Mesenchymal stem cell (in vitro differentiated cells and primary cell): Measurements from ENCODE around the gene ACTR3.

Source experiments
- DNase-seq: peaks from one replicate; pipeline ENCODE4 v3.0.0-alpha.2; 2013
- H2AFZ ChIP-seq: one replicate; pipeline ENCODE4 v1.6.1; 2013; ENCODE audit warnings: low read depth, mild to moderate bottlenecking, control low read depth, inconsistent platforms, low read length, moderate library complexity
- H2AK5ac ChIP-seq: 2 replicates; pipeline ENCODE4 v1.6.1; 2013; ENCODE audit warnings: low read length, moderate library complexity, mild to moderate bottlenecking, inconsistent platforms; ENCODE audit not compliant: severe bottlenecking
- H2BK120ac ChIP-seq: one replicate; pipeline ENCODE4 v1.6.1; 2013; ENCODE audit warnings: low read depth, mild to moderate bottlenecking, inconsistent platforms, low read length, moderate library complexity
- H2BK12ac ChIP-seq, 2 experiments: one replicate each; pipeline ENCODE4 v1.6.1; 2013; ENCODE audit warnings: inconsistent platforms in 2 of 2, low read length in 2 of 2, mild to moderate bottlenecking in 2 of 2, moderate library complexity in 2 of 2, control low read depth in 1 of 2
- H2BK15ac ChIP-seq: one replicate; pipeline ENCODE4 v1.6.1; 2013; ENCODE audit warnings: mild to moderate bottlenecking, low read depth, inconsistent platforms; ENCODE audit not compliant: poor library complexity, severe bottlenecking
- H2BK5ac ChIP-seq: 2 replicates; pipeline ENCODE4 v1.6.1; 2013; ENCODE audit warnings: low read depth, mild to moderate bottlenecking, low read length, control low read depth, inconsistent platforms; ENCODE audit not compliant: poor library complexity, severe bottlenecking
- H3K14ac ChIP-seq, 2 experiments: one replicate each; pipeline ENCODE4 v1.6.1; 2013; ENCODE audit warnings: inconsistent platforms in 2 of 2, low read length in 2 of 2, control low read depth in 1 of 2, mild to moderate bottlenecking in 1 of 2, moderate library complexity in 1 of 2
- H3K18ac ChIP-seq, 2 experiments: one replicate each; pipeline ENCODE4 v1.6.1; 2013; ENCODE audit warnings: inconsistent platforms in 2 of 2, low read length in 2 of 2, control low read depth in 1 of 2, low read depth in 1 of 2, mild to moderate bottlenecking in 1 of 2
- H3K23ac ChIP-seq, 2 experiments: one replicate each; pipeline ENCODE4 v1.6.1; 2013; ENCODE audit warnings: inconsistent platforms in 2 of 2, low read length in 2 of 2, mild to moderate bottlenecking in 2 of 2, moderate library complexity in 2 of 2, control low read depth in 1 of 2
- H3K27ac ChIP-seq: 2 replicates; pipeline ENCODE4 v1.5.1; 2013; ENCODE audit warnings: mild to moderate bottlenecking, moderate library complexity, low read length, control low read depth, inconsistent platforms; ENCODE audit not compliant: poor library complexity, severe bottlenecking
- H3K27me3 ChIP-seq, 2 experiments: 2 replicates each; pipeline versions ENCODE4 v1.6.1 to v1.7.0; 2013; ENCODE audit warnings: low read length in 2 of 2, mild to moderate bottlenecking in 2 of 2, moderate library complexity in 2 of 2, control low read depth in 1 of 2, inconsistent platforms in 1 of 2; ENCODE audit not compliant: control insufficient read depth in 1 of 2, insufficient read depth in 1 of 2
- H3K36me3 ChIP-seq, 2 experiments: 2 replicates each; pipeline versions ENCODE4 v1.6.1 to v1.7.0; 2013; ENCODE audit warnings: low read length in 2 of 2, control low read depth in 1 of 2, inconsistent platforms in 1 of 2, low read depth in 1 of 2, mild to moderate bottlenecking in 1 of 2; ENCODE audit not compliant: insufficient read depth in 2 of 2, control insufficient read depth in 1 of 2
- H3K4ac ChIP-seq, 2 experiments: one replicate each; pipeline ENCODE4 v1.6.1; 2013; ENCODE audit warnings: inconsistent platforms in 2 of 2, low read length in 2 of 2, mild to moderate bottlenecking in 2 of 2, moderate library complexity in 2 of 2, control low read depth in 1 of 2, low read depth in 1 of 2
- H3K4me1 ChIP-seq: 2 replicates; pipeline ENCODE4 v1.6.1; 2013; ENCODE audit warnings: low read depth, low read length, control low read depth; ENCODE audit not compliant: control insufficient read depth, insufficient read depth
- H3K4me2 ChIP-seq: 2 replicates; pipeline ENCODE4 v1.6.1; 2013; ENCODE audit warnings: low read length, mild to moderate bottlenecking, inconsistent platforms; ENCODE audit not compliant: poor library complexity, severe bottlenecking
- H3K4me3 ChIP-seq, 2 experiments: 2 replicates each; pipeline versions ENCODE4 v1.5.1 to v1.7.0; 2013; ENCODE audit warnings: low read length in 2 of 2, mild to moderate bottlenecking in 2 of 2, control low read depth in 1 of 2, low read depth in 1 of 2; ENCODE audit not compliant: insufficient read depth in 1 of 2
- H3K79me1 ChIP-seq: replicated peaks from 2 replicates; pipeline ENCODE4 v1.6.1; 2013; ENCODE audit warnings: mild to moderate bottlenecking, control low read depth, low read length, inconsistent platforms; ENCODE audit not compliant: poor library complexity, severe bottlenecking
- H3K9ac ChIP-seq: 2 replicates; pipeline ENCODE4 v1.7.0; 2013; ENCODE audit warnings: mild to moderate bottlenecking, low read length, moderate library complexity
- H3K9me3 ChIP-seq: 2 replicates; pipeline ENCODE4 v1.7.0; 2013; ENCODE audit warnings: mild to moderate bottlenecking, low read length; ENCODE audit not compliant: control insufficient read depth
- H4K8ac ChIP-seq: one replicate; pipeline ENCODE4 v1.6.1; 2013; ENCODE audit warnings: inconsistent platforms, mild to moderate bottlenecking, low read length, moderate library complexity
- H4K91ac ChIP-seq: one replicate; pipeline ENCODE4 v1.6.1; 2013; ENCODE audit warnings: mild to moderate bottlenecking, low read length, inconsistent platforms
- WGBS: methylation state at CpG from one replicate; pipeline ENCODE4 v1.1.7; 2013; ENCODE audit warnings: mixed read lengths; 5-methylcytosine and 5-hydroxymethylcytosine counted together

ACTR3 gene

GRCh38 chr2:113848758-113849415, 41.0 kb upstream of the ACTR3 start:
- no peak overlapping the region for H2BK120ac ChIP-seq
- no peak overlapping the region for H3K23ac ChIP-seq
- H3K14ac ChIP-seq = no peak overlapping the region
- no peak for DNase-seq
- H3K18ac ChIP-seq = no peak overlapping the region
- H3K27me3 ChIP-seq = no peaks in the 10 kb centered on the region
- H3K27ac ChIP-seq = no peak overlapping the region
- H4K91ac ChIP-seq = no peak overlapping the region
- H2AFZ ChIP-seq = no peak overlapping the region
- H3K9ac ChIP-seq = peak overlapping the region; percentile 26
- peaks cover 3% of the 10 kb centered on the region for H3K4me1 ChIP-seq
- H3K9me3 ChIP-seq = no peaks in the 10 kb centered on the region
- H2BK5ac ChIP-seq = no peak overlapping the region
- no peak overlapping the region for H2AK5ac ChIP-seq
- no peaks in the 10 kb centered on the region for H3K79me1 ChIP-seq
- 95% methylated on average over 4 of the region's 6 CpGs for WGBS
- no peak overlapping the region for H2BK15ac ChIP-seq
- no peak overlapping the region for H3K4me3 ChIP-seq
- H3K4me2 ChIP-seq = no peak overlapping the region
- H2BK12ac ChIP-seq = no peak overlapping the region
- H3K4ac ChIP-seq = no peak overlapping the region
- no peak overlapping the region for H4K8ac ChIP-seq
- no peaks in the 10 kb centered on the region for H3K36me3 ChIP-seq

DNA sequence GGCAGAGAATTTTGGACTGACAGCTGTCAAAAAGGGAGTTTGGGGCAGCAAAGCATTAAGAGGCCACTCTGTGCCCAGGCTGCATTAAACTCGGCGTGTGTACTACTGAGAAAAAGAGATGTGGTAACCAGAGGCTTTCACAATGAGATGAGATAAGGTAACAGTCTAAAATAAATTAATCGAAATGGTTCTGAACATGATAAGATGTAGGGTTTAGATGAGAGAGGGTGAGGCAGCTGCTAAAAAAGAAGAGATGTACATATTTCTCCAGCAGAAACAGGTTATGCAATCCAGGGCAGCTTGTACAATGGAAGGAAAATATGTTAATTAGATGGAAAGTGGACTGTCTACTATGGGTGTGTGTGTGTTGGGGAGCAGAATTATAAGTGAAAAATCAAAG, 39.2 kb upstream of the ACTR3 start:
- H3K4me1 ChIP-seq = peaks cover 3% of the 10 kb centered on the region
- no peak overlapping the region for H4K8ac ChIP-seq
- no peak overlapping the region for H2AK5ac ChIP-seq
- no peak overlapping the region for H3K14ac ChIP-seq
- no peak overlapping the region for H3K4ac ChIP-seq
- H3K79me1 ChIP-seq = no peaks in the 10 kb centered on the region
- H2BK12ac ChIP-seq = no peak overlapping the region
- DNase-seq = no peak
- H3K9me3 ChIP-seq = no peaks in the 10 kb centered on the region
- no peak overlapping the region for H3K9ac ChIP-seq
- no peak overlapping the region for H2BK5ac ChIP-seq
- H3K27me3 ChIP-seq = no peaks in the 10 kb centered on the region
- no peak overlapping the region for H3K4me2 ChIP-seq
- H3K36me3 ChIP-seq = no peaks in the 10 kb centered on the region
- no peak overlapping the region for H2BK15ac ChIP-seq
- 94% methylated on average over 3 of the region's 3 CpGs for WGBS
- H3K4me3 ChIP-seq = no peak overlapping the region
- H4K91ac ChIP-seq = no peak overlapping the region
- H3K18ac ChIP-seq = no peak overlapping the region
- H3K23ac ChIP-seq = no peak overlapping the region
- H2AFZ ChIP-seq = no peak overlapping the region
- no peak overlapping the region for H2BK120ac ChIP-seq
- H3K27ac ChIP-seq = no peak overlapping the region

- no peak overlapping the region for H2AK5ac ChIP-seq
- no peak overlapping the region for H4K8ac ChIP-seq
- no peak overlapping the region for H3K4me3 ChIP-seq
- no peak overlapping the region for H3K27ac ChIP-seq
- H2BK120ac ChIP-seq = no peak overlapping the region
- H3K4ac ChIP-seq = no peak overlapping the region
- no peak overlapping the region for H4K91ac ChIP-seq
- H3K14ac ChIP-seq = no peak overlapping the region
- peaks cover 3% of the 10 kb centered on the region for H3K4me1 ChIP-seq
- no peak overlapping the region for H3K9ac ChIP-seq
- H3K9me3 ChIP-seq = no peaks in the 10 kb centered on the region
- H3K79me1 ChIP-seq = no peaks in the 10 kb centered on the region
- H2BK5ac ChIP-seq = no peak overlapping the region
- peak; percentile 12 for DNase-seq
- no peak overlapping the region for H2AFZ ChIP-seq
- no peak overlapping the region for H3K23ac ChIP-seq
- H3K18ac ChIP-seq = no peak overlapping the region
- H2BK12ac ChIP-seq = no peak overlapping the region
- no peaks in the 10 kb centered on the region for H3K27me3 ChIP-seq
- no peaks in the 10 kb centered on the region for H3K36me3 ChIP-seq
- 70% methylated on average over 2 of the region's 3 CpGs for WGBS
- no peak overlapping the region for H2BK15ac ChIP-seq
- no peak overlapping the region for H3K4me2 ChIP-seq
Observed at GRCh38 chr2:113851640-113852039, 38.2 kb upstream of the ACTR3 start.

- H4K91ac ChIP-seq = no peak overlapping the region
- H3K36me3 ChIP-seq = no peaks in the 10 kb centered on the region
- H2BK12ac ChIP-seq = no peak overlapping the region
- H3K79me1 ChIP-seq = no peaks in the 10 kb centered on the region
- H2BK5ac ChIP-seq = no peak overlapping the region
- WGBS = 98% methylated on average over 1 of the region's 1 CpG
- H3K4ac ChIP-seq = no peak overlapping the region
- H3K4me2 ChIP-seq = no peak overlapping the region
- no peak overlapping the region for H2AK5ac ChIP-seq
- H2BK120ac ChIP-seq = no peak overlapping the region
- H3K9ac ChIP-seq = no peak overlapping the region
- H2AFZ ChIP-seq = no peak overlapping the region
- H2BK15ac ChIP-seq = no peak overlapping the region
- no peak overlapping the region for H3K14ac ChIP-seq
- no peak overlapping the region for H3K18ac ChIP-seq
- no peak for DNase-seq
- H3K27ac ChIP-seq = no peak overlapping the region
- H4K8ac ChIP-seq = no peak overlapping the region
- no peak overlapping the region for H3K23ac ChIP-seq
- H3K27me3 ChIP-seq = no peaks in the 10 kb centered on the region
- H3K4me1 ChIP-seq = no peaks in the 10 kb centered on the region
- no peaks in the 10 kb centered on the region for H3K9me3 ChIP-seq
- H3K4me3 ChIP-seq = no peak overlapping the region
Observed at GRCh38 chr2:113854208-113854607, 35.7 kb upstream of the ACTR3 start.
